CD4-positive, alpha-beta T cell (primary cell): ENCODE measurements around the gene DNMT3A. TPM values are rescaled to one million over a fixed set of nuclear protein-coding genes. Genes with fewer than 3 reads are reported as not detected.

ENCODE experiments used
- ATAC-seq: fragments of 200-7000 bp; cut with Tn5 transposase; one replicate; pipeline ENCODE4 v1.10.0; 2022; ENCODE audit warnings: mild to moderate bottlenecking; ENCODE audit not compliant: poor library complexity
- CTCF ChIA-PET: fragments of 350-600 bp; sonication (Branson Sonifier 250); formaldehyde crosslinking; loops from one replicate; lab custom pipeline; 2021; ENCODE audit warnings: antibody characterized with exemption, inconsistent platforms; lab: Charles Lee
- POLR2A ChIA-PET: fragments of 350-600 bp; sonication (Branson Sonifier 250); formaldehyde crosslinking; loops from one replicate; lab custom pipeline; 2021; ENCODE audit warnings: antibody characterized with exemption, inconsistent platforms; lab: Charles Lee
- DNase-seq, 14 experiments: peaks; one replicate each; pipeline ENCODE4 v3.0.0-alpha.2; 2013 to 2020; ENCODE audit warnings: mixed read lengths in 2 of 14
- H3K27ac ChIP-seq, 2 donors: one replicate each; pipeline versions ENCODE4 v1.5.1 to v1.7.0; 2013; ENCODE audit warnings: low read length in 2 of 2, low read depth in 1 of 2, mild to moderate bottlenecking in 1 of 2
- H3K27me3 ChIP-seq, 2 experiments: 1 replicate in 1 of 2; 2 replicates in 1 of 2; pipeline versions ENCODE4 v1.6.1 to v1.7.0; 2013; ENCODE audit warnings: low read length in 2 of 2, control low read depth in 1 of 2, mild to moderate bottlenecking in 1 of 2, moderate library complexity in 1 of 2; ENCODE audit not compliant: insufficient read depth in 2 of 2, control insufficient read depth in 1 of 2
- H3K36me3 ChIP-seq: one replicate; pipeline ENCODE4 v1.6.1; 2013; ENCODE audit warnings: low read length, control low read depth; ENCODE audit not compliant: insufficient read depth
- H3K4me1 ChIP-seq: one replicate; pipeline ENCODE4 v1.6.1; 2013; ENCODE audit warnings: low read length, control low read depth; ENCODE audit not compliant: insufficient read depth
- H3K4me3 ChIP-seq: one replicate; pipeline ENCODE4 v1.5.1; 2013; ENCODE audit warnings: mild to moderate bottlenecking, low read length, moderate library complexity
- H3K9me3 ChIP-seq, 2 experiments: 1 replicate in 1 of 2; 2 replicates in 1 of 2; pipeline versions ENCODE4 v1.6.1 to v1.7.0; 2013; ENCODE audit warnings: low read length in 2 of 2, mild to moderate bottlenecking in 2 of 2, control low read depth in 1 of 2, moderate library complexity in 1 of 2; ENCODE audit not compliant: control insufficient read depth in 1 of 2, insufficient read depth in 1 of 2
- H3K27ac Mint-ChIP-seq: one replicate; pipeline ENCODE4 v1.8.0; 2020; ENCODE audit warnings: mixed read lengths
- H3K27me3 Mint-ChIP-seq: one replicate; pipeline ENCODE4 v1.8.0; 2021; ENCODE audit warnings: mixed read lengths
- H3K36me3 Mint-ChIP-seq: one replicate; pipeline ENCODE4 v1.8.0; 2021; ENCODE audit warnings: low read depth, mixed read lengths
- H3K4me1 Mint-ChIP-seq: one replicate; pipeline ENCODE4 v1.8.0; 2021; ENCODE audit warnings: low read depth, mixed read lengths
- H3K4me3 Mint-ChIP-seq: one replicate; pipeline ENCODE4 v1.8.0; 2020; ENCODE audit warnings: mild to moderate bottlenecking, mixed read lengths
- H3K9me3 Mint-ChIP-seq: one replicate; pipeline ENCODE4 v1.8.0; 2020; ENCODE audit warnings: mixed read lengths
- intact Hi-C, 2 experiments: fragments of 100-400 bp; cut with DNase I in 1 of 2; cut with micrococcal nuclease in 1 of 2; formaldehyde crosslinking; loops; one replicate each; pipeline versions ENCODE4 v1.15.1 to v1.9.0; 2023 to 2025; cut with DNase I, micrococcal nuclease
- total RNA-seq, 174 experiments: library from RNA in 2 of 174; stranded (reverse) in 2 of 174; gene quantifications; one replicate each; pipeline ENCODE4 v1.2.3 and lab custom pipeline; 2021 to 2026
- TF ChIP-seq, protein P1 (sequence below): fragments of 200-600 bp; IDR thresholded peaks from one replicate; pipeline ENCODE4 v1.8.0; 2022; ENCODE audit warnings: antibody characterized with exemption, mild to moderate bottlenecking

Gene DNMT3A
- total RNA-seq, 2 experiments from 2014 or later, result 57.1 to 62.1 TPM

DNA sequence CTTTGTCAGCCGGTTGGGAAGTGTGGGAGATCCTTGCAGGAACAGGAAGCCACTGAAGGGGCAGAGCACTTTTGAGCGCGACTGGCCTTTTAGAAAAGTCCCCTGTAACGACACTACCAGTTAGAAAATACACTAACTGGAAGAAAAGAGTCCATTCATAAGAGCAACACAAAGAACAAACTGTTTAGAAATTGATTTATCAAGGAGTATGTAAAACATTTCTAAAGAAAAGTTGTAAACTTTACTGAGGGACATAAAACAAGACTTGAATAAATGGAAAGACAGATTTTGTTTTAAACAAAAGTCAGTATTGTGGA is 143.6 kb downstream of the DNMT3A start:
- no peaks in the 10 kb centered on the region for H3K36me3 Mint-ChIP-seq
- TF ChIP-seq, protein P1, sequence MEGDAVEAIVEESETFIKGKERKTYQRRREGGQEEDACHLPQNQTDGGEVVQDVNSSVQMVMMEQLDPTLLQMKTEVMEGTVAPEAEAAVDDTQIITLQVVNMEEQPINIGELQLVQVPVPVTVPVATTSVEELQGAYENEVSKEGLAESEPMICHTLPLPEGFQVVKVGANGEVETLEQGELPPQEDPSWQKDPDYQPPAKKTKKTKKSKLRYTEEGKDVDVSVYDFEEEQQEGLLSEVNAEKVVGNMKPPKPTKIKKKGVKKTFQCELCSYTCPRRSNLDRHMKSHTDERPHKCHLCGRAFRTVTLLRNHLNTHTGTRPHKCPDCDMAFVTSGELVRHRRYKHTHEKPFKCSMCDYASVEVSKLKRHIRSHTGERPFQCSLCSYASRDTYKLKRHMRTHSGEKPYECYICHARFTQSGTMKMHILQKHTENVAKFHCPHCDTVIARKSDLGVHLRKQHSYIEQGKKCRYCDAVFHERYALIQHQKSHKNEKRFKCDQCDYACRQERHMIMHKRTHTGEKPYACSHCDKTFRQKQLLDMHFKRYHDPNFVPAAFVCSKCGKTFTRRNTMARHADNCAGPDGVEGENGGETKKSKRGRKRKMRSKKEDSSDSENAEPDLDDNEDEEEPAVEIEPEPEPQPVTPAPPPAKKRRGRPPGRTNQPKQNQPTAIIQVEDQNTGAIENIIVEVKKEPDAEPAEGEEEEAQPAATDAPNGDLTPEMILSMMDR, result no peak
- intact Hi-C loops, result loop anchor here in 1 of 2 experiments (5.0 kb wide), 1 partner anchor 786 kb away; no protein-coding TSS in a partner anchor
- no peaks in the 10 kb centered on the region for H3K9me3 ChIP-seq
- no peak overlapping the region for H3K4me3 ChIP-seq
- no peaks in the 10 kb centered on the region for H3K27me3 Mint-ChIP-seq
- H3K27ac Mint-ChIP-seq, result no peak overlapping the region
- ChIA-PET POLR2A (no interaction called here), CTCF (no interaction called here)
- H3K36me3 ChIP-seq, result no peaks in the 10 kb centered on the region
- DNase-seq (no peak), ATAC-seq (no peak)
- no peak overlapping the region for H3K4me3 Mint-ChIP-seq
- H3K9me3 Mint-ChIP-seq, result no peaks in the 10 kb centered on the region
- peaks cover 20% of the 10 kb centered on the region for H3K4me1 ChIP-seq
- H3K27ac ChIP-seq, result no peak overlapping the region
- H3K4me1 Mint-ChIP-seq, result peaks cover 18% of the 10 kb centered on the region
- no peaks in the 10 kb centered on the region for H3K27me3 ChIP-seq

DNA sequence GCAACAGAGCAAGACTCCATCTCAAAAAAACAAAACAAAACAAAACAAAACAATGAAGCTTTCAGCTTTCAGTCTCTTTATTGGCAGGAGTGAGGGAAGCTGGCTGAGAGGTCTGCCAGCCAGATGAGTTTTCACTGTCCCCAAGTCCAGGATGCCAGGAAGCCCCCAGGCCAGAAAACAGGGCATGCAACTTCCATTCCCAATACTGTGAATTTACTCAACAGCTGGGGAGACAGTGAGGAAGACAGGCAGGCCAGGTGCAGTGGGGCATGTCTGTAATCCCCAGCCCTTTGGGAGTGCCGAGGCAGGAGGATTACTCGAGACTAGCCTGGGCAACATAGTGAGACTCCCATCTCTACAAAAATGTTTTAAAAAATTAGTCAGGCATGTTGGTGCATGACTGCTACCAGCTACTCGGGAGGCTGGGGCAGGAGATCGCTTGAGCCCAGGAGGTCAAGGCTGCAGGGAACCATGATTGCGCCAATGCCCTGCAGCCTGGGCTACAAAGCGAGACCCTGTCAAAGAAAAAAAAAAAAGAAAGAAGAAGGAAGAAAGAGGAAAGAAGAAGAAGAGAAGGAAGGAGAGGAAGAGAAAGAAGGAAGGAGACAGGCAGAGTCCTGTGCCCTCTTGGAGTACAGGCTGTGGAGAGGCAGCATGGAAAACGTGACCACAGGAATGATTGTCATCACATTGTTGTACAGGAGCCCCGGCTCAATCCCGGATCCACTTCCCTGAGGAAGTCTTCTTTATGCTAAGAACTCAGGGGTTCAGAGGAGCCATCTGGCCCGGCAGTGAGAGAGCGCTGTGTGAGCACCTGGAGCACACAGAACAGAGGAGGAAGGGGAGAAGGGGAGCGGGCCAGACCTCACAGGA is 144.2 kb downstream of the DNMT3A start:
- CTCF ChIA-PET, result interaction anchor here (1.2 kb wide), 2 partner anchors 31 to 222 kb away, joined by 4 read pairs; no protein-coding TSS in a partner anchor
- POLR2A ChIA-PET, result no interaction called here
- H3K27me3 Mint-ChIP-seq, result no peaks in the 10 kb centered on the region
- no peaks in the 10 kb centered on the region for H3K36me3 Mint-ChIP-seq
- H3K9me3 ChIP-seq, result no peaks in the 10 kb centered on the region
- H3K27ac Mint-ChIP-seq, result no peak overlapping the region
- peaks cover 17% of the 10 kb centered on the region for H3K4me1 Mint-ChIP-seq
- no peak overlapping the region for H3K4me3 Mint-ChIP-seq
- H3K4me3 ChIP-seq, result no peak overlapping the region
- H3K36me3 ChIP-seq, result no peaks in the 10 kb centered on the region
- no peaks in the 10 kb centered on the region for H3K27me3 ChIP-seq
- no peaks in the 10 kb centered on the region for H3K9me3 Mint-ChIP-seq
- peaks cover 17% of the 10 kb centered on the region for H3K4me1 ChIP-seq
- ATAC-seq, result no peak
- intact Hi-C loops, result loop anchor here (2.0 to 5.0 kb wide), 5 partner anchors 31 to 787 kb away; no protein-coding TSS in a partner anchor
- no peak for DNase-seq
- H3K27ac ChIP-seq, result no peak overlapping the region
- TF ChIP-seq, protein P1, result no peak

DNA sequence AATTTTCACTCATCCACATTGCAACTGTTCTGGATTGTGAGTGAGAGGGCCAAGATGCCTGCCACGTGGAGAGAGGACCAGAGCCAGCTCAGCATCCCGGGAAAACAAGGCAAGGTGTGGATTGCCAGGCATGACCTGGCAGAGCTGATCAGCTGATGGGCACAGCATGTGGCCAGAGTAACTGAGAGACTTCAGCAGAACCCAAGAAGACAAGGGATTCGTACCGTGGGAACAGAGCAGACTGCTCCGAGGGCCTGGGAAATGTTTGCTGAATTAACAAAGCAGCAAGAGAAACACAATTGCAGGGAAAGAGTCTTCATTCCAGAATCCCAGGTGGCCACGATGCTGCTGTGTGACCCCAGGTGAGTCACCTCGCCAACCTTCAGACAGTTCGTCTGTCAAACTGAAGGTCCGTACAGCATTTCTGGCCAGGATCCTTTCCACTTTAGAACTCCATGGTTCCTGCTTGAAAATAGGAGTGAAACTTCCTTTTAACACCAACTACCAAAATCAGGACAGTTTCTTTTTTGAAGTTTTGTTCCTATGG is 147.1 kb downstream of the DNMT3A start:
- Mint-ChIP-seq H3K9me3 (no peaks in the 10 kb centered on the region), H3K36me3 (no peaks in the 10 kb centered on the region), H3K27ac (no peak overlapping the region), H3K4me3 (no peak overlapping the region), H3K4me1 (peaks cover 8% of the 10 kb centered on the region), H3K27me3 (no peaks in the 10 kb centered on the region)
- Histone ChIP-seq H3K4me3 (no peak overlapping the region), H3K9me3 (no peaks in the 10 kb centered on the region), H3K27me3 (no peaks in the 10 kb centered on the region), H3K4me1 (peaks cover 6% of the 10 kb centered on the region), H3K27ac (no peak overlapping the region), H3K36me3 (no peaks in the 10 kb centered on the region)
- TF ChIP-seq, protein P1, result no peak
- no peak for DNase-seq
- ATAC-seq, result no peak
- ChIA-PET CTCF (no interaction called here), POLR2A (no interaction called here)
- intact Hi-C loops, result loop anchor here in 1 of 2 experiments (5.0 kb wide), 1 partner anchor 782 kb away; no protein-coding TSS in a partner anchor
